GM23248 (cell line): ENCODE data around the gene MSH5. TPM values are rescaled to one million over a fixed set of nuclear protein-coding genes. Genes with fewer than 3 reads are reported as not detected.

Source experiments
- DNase-seq: peaks from one replicate; pipeline ENCODE4 v3.0.0-alpha.2; 2015
- H2AFZ ChIP-seq: fragments of 200-600 bp; sonication (generic); 2 replicates; pipeline ENCODE4 v1.6.1; 2016; ENCODE audit warnings: antibody characterized with exemption
- H3F3A ChIP-seq: fragments of 200-600 bp; sonication (generic); 2 replicates; pipeline ENCODE4 v1.6.1; 2016; ENCODE audit warnings: mild to moderate bottlenecking, antibody characterized with exemption, mixed run types; ENCODE audit not compliant: insufficient read depth
- H3K27ac ChIP-seq: fragments of 200-600 bp; sonication (generic); 2 replicates; pipeline ENCODE4 v1.5.1; 2016; ENCODE audit warnings: mild to moderate bottlenecking
- H3K27me3 ChIP-seq: fragments of 200-600 bp; sonication (generic); replicated peaks from 2 replicates; pipeline ENCODE4 v1.6.1; 2016; ENCODE audit warnings: mild to moderate bottlenecking; ENCODE audit not compliant: insufficient read depth
- H3K36me3 ChIP-seq: fragments of 200-600 bp; sonication (generic); 2 replicates; pipeline ENCODE4 v1.6.1; 2016; ENCODE audit warnings: low read depth, mild to moderate bottlenecking
- H3K4me1 ChIP-seq: fragments of 200-600 bp; sonication (generic); 2 replicates; pipeline ENCODE4 v1.6.1; 2016; ENCODE audit warnings: mild to moderate bottlenecking; ENCODE audit not compliant: insufficient read depth
- H3K4me2 ChIP-seq: fragments of 200-600 bp; sonication (generic); one replicate; pipeline ENCODE4 v1.6.1; 2016; ENCODE audit warnings: mild to moderate bottlenecking; ENCODE audit not compliant: unreplicated experiment
- H3K4me3 ChIP-seq: fragments of 200-600 bp; sonication (generic); 2 replicates; pipeline ENCODE4 v1.5.1; 2016; ENCODE audit warnings: mild to moderate bottlenecking
- H3K79me2 ChIP-seq: fragments of 200-600 bp; sonication (generic); 2 replicates; pipeline ENCODE4 v1.6.1; 2016; ENCODE audit warnings: mild to moderate bottlenecking; ENCODE audit not compliant: insufficient read depth
- H3K9ac ChIP-seq: fragments of 200-600 bp; sonication (generic); 2 replicates; pipeline ENCODE4 v1.6.1; 2016; ENCODE audit warnings: mild to moderate bottlenecking
- H3K9me2 ChIP-seq: fragments of 200-600 bp; sonication (generic); 2 replicates; pipeline ENCODE4 v1.6.1; 2016; ENCODE audit warnings: mixed run types, mild to moderate bottlenecking, moderate library complexity; ENCODE audit not compliant: insufficient read depth
- H3K9me3 ChIP-seq: fragments of 200-600 bp; sonication (generic); one replicate; pipeline ENCODE4 v1.6.1; 2017; ENCODE audit warnings: low read depth
- H4K20me1 ChIP-seq: fragments of 200-600 bp; sonication (generic); 2 replicates; pipeline ENCODE4 v1.6.0; 2016; ENCODE audit not compliant: insufficient read depth
- EZH2 ChIP-seq: fragments of 200-600 bp; sonication (generic); IDR thresholded peaks from 2 replicates; pipeline ENCODE4 v1.6.1; 2018; ENCODE audit warnings: antibody characterized with exemption, mild to moderate bottlenecking; ENCODE audit not compliant: insufficient read depth, poor library complexity, severe bottlenecking
- EZH2phosphoT487 ChIP-seq: fragments of 200-600 bp; sonication (generic); IDR thresholded peaks from 2 replicates; pipeline ENCODE4 v1.6.1; 2018; ENCODE audit warnings: antibody characterized with exemption, moderate library complexity, mild to moderate bottlenecking, low read depth; ENCODE audit not compliant: insufficient read depth
- WGBS, 2 experiments: methylation state at CpG; one replicate each; pipeline ENCODE4 v1.1.6; 2015 to 2017; ENCODE audit warnings: low lambda C conversion rate in 2 of 2, low coverage in 1 of 2; ENCODE audit errors: missing lambda C conversion rate in 2 of 2; 5-methylcytosine and 5-hydroxymethylcytosine counted together
- in situ Hi-C: fragments of 300-500 bp; cut with MboI; formaldehyde crosslinking; loops from 2 replicates; pipeline ENCODE4 v1.15.0; 2020
- polyA plus RNA-seq: library from polyadenylated mRNA; unstranded; fragments of >200 nt; fragmentation: Nextera tagmentation; extraction: Ambion mirVana; gene quantifications from 2 replicates; pipeline ENCODE4 v1.2.1, GENCODE V29; 2016
- total RNA-seq: library from RNA; depleted of rRNA; stranded (reverse); fragments of >200 nt; shearing (Covaris generic); gene quantifications from 2 replicates; pipeline ENCODE4 v1.2.3, GENCODE V29; 2014

MSH5 gene
- total and polyA plus RNA-seq, 2 experiments from 2014 or later = 2.9 to 4.3 TPM

GRCh38 chr6:31713991-31714684, 25.7 kb upstream of the MSH5 start:
- H3K79me2 ChIP-seq = no peaks in the 10 kb centered on the region
- 44 to 50% methylated on average over 5 of the region's 5 CpGs for WGBS, 2 experiments
- H3K4me1 ChIP-seq = no peaks in the 10 kb centered on the region
- H2AFZ ChIP-seq = no peak overlapping the region
- H3K4me3 ChIP-seq = no peak overlapping the region
- no peak overlapping the region for H3K27ac ChIP-seq
- H3K27me3 ChIP-seq = no peaks in the 10 kb centered on the region
- H3K9me2 ChIP-seq = no peaks in the 10 kb centered on the region
- no peak overlapping the region for H3K9ac ChIP-seq
- H4K20me1 ChIP-seq = no peaks in the 10 kb centered on the region
- no peak for DNase-seq
- in situ Hi-C loops = no loop called here
- no peaks in the 10 kb centered on the region for H3K9me3 ChIP-seq
- TF ChIP-seq EZH2 = no peak
- TF ChIP-seq EZH2phosphoT487 = no peak
- no peaks in the 10 kb centered on the region for H3F3A ChIP-seq
- no peak overlapping the region for H3K4me2 ChIP-seq
- H3K36me3 ChIP-seq = no peaks in the 10 kb centered on the region

GRCh38 chr6:31715022-31715958, 24.5 kb upstream of the MSH5 start, which contains the start of gene LY6G6D:
TSS of gene LY6G6D (plus strand) at chr6:31715348. CDS start at chr6:31715356, 8 bp downstream.
- Histone ChIP-seq H3K9me2 (no peaks in the 10 kb centered on the region), H3K27me3 (no peaks in the 10 kb centered on the region), H2AFZ (no peak within 1 kb of the TSS), H4K20me1 (no peaks in the 10 kb centered on the region), H3K9ac (no peak within 1 kb of the TSS), H3F3A (no peaks in the 10 kb centered on the region), H3K4me1 (no peaks in the 10 kb centered on the region), H3K4me2 (no peak within 1 kb of the TSS), H3K9me3 (no peaks in the 10 kb centered on the region), H3K4me3 (no peak within 1 kb of the TSS), H3K36me3 (no peaks in the 10 kb centered on the region), H3K79me2 (no peaks in the 10 kb centered on the region), H3K27ac (no peak within 1 kb of the TSS)
- no peak for DNase-seq
- TF ChIP-seq EZH2 = no peak
- TF ChIP-seq EZH2phosphoT487 = no peak
- in situ Hi-C loops = no loop called here
- 59 to 60% methylated on average over 12 to 16 of the region's 16 CpGs for WGBS, 2 experiments

DNA sequence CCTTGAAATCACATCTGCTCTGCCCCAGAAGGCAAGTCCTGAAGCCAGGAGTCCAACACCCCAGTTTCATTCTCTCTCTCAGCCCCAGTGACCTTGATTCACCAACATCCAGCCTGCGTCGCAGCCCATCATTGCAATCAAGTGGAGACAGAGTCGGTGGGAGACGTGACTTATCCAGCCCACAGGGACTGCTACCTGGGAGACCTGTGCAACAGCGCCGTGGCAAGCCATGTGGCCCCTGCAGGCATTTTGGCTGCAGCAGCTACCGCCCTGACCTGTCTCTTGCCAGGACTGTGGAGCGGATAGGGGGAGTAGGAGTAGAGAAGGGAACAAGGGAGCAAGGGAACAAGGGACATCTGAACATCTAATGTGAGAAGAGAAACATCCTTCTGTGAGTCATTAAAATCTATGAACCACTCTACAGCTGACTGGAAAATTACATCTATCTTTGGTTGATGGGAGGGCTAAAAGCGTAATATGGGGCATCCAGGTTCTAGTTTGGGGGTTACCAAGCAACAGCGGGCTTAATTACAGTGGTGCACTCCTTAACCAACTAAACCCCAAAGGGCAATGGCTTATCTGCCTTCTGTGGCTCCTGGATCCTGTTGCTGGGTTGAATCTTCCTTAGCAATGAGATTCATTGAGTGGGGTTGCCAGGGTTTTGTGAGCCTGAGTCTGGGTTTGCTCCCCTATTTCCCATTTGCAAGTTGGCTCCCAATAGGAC, 22.1 kb upstream of the MSH5 start:
- DNase-seq = no peak
- 59 to 61% methylated on average over 10 of the region's 10 CpGs for WGBS, 2 experiments
- no peak overlapping the region for H3K4me2 ChIP-seq
- H3K9me2 ChIP-seq = no peaks in the 10 kb centered on the region
- H3K27me3 ChIP-seq = no peaks in the 10 kb centered on the region
- no peak overlapping the region for H2AFZ ChIP-seq
- no peaks in the 10 kb centered on the region for H4K20me1 ChIP-seq
- H3K4me3 ChIP-seq = no peak overlapping the region
- no peaks in the 10 kb centered on the region for H3K79me2 ChIP-seq
- H3K9me3 ChIP-seq = no peaks in the 10 kb centered on the region
- H3F3A ChIP-seq = no peaks in the 10 kb centered on the region
- H3K36me3 ChIP-seq = no peaks in the 10 kb centered on the region
- no peak overlapping the region for H3K9ac ChIP-seq
- no peak overlapping the region for H3K27ac ChIP-seq
- H3K4me1 ChIP-seq = no peaks in the 10 kb centered on the region
- TF ChIP-seq EZH2phosphoT487 (no peak), EZH2 (no peak)
- in situ Hi-C loops = no loop called here

- no peaks in the 10 kb centered on the region for H4K20me1 ChIP-seq
- TF ChIP-seq EZH2phosphoT487 (no peak), EZH2 (no peak)
- no peaks in the 10 kb centered on the region for H3K9me3 ChIP-seq
- no peaks in the 10 kb centered on the region for H3K9me2 ChIP-seq
- H2AFZ ChIP-seq = no peak overlapping the region
- no peaks in the 10 kb centered on the region for H3K4me1 ChIP-seq
- no peak overlapping the region for H3K27ac ChIP-seq
- no peak overlapping the region for H3K4me3 ChIP-seq
- no peak for DNase-seq
- no peaks in the 10 kb centered on the region for H3K36me3 ChIP-seq
- H3K79me2 ChIP-seq = no peaks in the 10 kb centered on the region
- H3K9ac ChIP-seq = no peak overlapping the region
- no peaks in the 10 kb centered on the region for H3K27me3 ChIP-seq
- H3K4me2 ChIP-seq = no peak overlapping the region
- no peaks in the 10 kb centered on the region for H3F3A ChIP-seq
- in situ Hi-C loops = no loop called here
- 21 to 50% methylated on average over 1 of the region's 1 CpG for WGBS, 2 experiments
Measured at GRCh38 chr6:31718265-31718664, 21.5 kb upstream of the MSH5 start.
